IMR-90 (cell line): ENCODE data around the gene CST7.

Experiments
- CEBPB ChIP-seq: IDR thresholded peaks from 2 replicates; pipeline ENCODE4 v1.6.1; 2012; ENCODE audit warnings: low read depth, low read length, improper control_type of control experiment
- RAD21 ChIP-seq: IDR thresholded peaks from 2 replicates; pipeline ENCODE4 v1.6.1; 2012; ENCODE audit warnings: low read length, improper control_type of control experiment
- TF ChIP-seq, protein P1 (sequence below): conservative IDR thresholded peaks from 2 replicates; pipeline ENCODE4 v1.5.1; 2012; ENCODE audit warnings: mild to moderate bottlenecking, low read depth, low read length, improper control_type of control experiment
- TF ChIP-seq, protein P2 (sequence below): fragments of 150-350 bp; IDR thresholded peaks from 2 replicates; pipeline ENCODE4 v1.6.1; 2017; ENCODE audit warnings: mild to moderate bottlenecking, antibody characterized with exemption, low read length, low read depth

DNA sequence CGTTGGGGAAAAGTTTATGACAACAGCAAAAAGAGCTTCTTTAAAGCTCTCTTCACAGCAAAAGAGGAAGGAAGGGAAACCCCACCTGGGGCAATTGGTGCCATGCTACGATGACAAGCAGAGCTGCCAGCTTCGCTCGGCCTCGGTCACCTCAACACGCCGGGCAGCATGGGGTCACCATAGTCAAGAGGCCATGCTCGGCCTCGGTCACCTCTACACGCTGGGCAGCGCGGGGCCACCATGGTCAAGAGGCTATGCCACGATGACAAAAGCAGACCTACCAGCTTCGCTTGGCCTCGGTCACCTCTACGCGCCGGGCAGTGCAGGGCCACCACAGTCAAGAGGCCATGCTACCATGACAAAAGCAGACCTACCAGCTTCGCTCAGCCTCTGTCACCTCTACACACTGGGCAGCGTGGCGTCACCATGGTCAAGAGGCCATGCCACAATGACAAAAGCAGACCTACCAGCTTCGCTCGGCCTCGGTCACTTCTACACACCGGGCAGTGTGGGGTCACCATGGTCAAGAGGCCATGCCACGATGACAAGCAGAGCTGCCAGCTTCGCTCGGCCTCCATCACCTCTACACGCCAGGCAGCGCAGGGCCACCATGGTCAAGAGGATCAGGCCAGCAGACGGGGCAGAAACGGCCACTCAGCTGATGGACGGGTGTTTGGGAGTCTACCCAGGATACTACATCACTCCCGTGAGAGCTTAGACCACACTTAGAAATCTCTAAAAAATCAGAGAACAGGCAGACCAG lies 31.4 kb downstream of the CST7 start:
- TF ChIP-seq, protein P1, sequence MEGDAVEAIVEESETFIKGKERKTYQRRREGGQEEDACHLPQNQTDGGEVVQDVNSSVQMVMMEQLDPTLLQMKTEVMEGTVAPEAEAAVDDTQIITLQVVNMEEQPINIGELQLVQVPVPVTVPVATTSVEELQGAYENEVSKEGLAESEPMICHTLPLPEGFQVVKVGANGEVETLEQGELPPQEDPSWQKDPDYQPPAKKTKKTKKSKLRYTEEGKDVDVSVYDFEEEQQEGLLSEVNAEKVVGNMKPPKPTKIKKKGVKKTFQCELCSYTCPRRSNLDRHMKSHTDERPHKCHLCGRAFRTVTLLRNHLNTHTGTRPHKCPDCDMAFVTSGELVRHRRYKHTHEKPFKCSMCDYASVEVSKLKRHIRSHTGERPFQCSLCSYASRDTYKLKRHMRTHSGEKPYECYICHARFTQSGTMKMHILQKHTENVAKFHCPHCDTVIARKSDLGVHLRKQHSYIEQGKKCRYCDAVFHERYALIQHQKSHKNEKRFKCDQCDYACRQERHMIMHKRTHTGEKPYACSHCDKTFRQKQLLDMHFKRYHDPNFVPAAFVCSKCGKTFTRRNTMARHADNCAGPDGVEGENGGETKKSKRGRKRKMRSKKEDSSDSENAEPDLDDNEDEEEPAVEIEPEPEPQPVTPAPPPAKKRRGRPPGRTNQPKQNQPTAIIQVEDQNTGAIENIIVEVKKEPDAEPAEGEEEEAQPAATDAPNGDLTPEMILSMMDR, result no peak
- no peak for TF ChIP-seq RAD21
- no peak for TF ChIP-seq CEBPB
- TF ChIP-seq, protein P2, sequence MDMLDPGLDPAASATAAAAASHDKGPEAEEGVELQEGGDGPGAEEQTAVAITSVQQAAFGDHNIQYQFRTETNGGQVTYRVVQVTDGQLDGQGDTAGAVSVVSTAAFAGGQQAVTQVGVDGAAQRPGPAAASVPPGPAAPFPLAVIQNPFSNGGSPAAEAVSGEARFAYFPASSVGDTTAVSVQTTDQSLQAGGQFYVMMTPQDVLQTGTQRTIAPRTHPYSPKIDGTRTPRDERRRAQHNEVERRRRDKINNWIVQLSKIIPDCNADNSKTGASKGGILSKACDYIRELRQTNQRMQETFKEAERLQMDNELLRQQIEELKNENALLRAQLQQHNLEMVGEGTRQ, result no peak
